ENCODE results near the gene DHX30.

The DHX30 gene

GRCh38 chr3:47871389-47871788 lies 68.5 kb downstream of the DHX30 start:
- TF ChIP-seq CTCF (IDR thresholded peaks at IDR 0.05; ENCODE audit: insufficient read depth, low read length, missing control alignments) = no peak
- ChIA-PET CTCF (interaction anchor here (1.0 kb wide), 1 partner anchor 287 kb away, joined by 4 read pairs; no protein-coding TSS in a partner anchor), POLR2A (no interaction called here)
- no peak overlapping the region for H3K4me3 ChIP-seq (ENCODE audit: low read depth, low read length)
- DNase-seq (ENCODE audit: low read depth, low spot score) = no peak

GRCh38 chr3:47872916-47873315 lies 70.0 kb downstream of the DHX30 start:
- DNase-seq (ENCODE audit: low read depth, low spot score) = no peak
- POLR2A ChIA-PET = no interaction called here
- TF ChIP-seq CTCF (IDR thresholded peaks at IDR 0.05; ENCODE audit: insufficient read depth, low read length, missing control alignments) = no peak
- CTCF ChIA-PET = interaction anchor here (1.0 to 2.4 kb wide), 7 partner anchors 10 to 286 kb away, joined by 3 to 10 read pairs (median 5); no protein-coding TSS in a partner anchor
- H3K4me3 ChIP-seq (ENCODE audit: low read depth, low read length) = no peak overlapping the region

- POLR2A ChIA-PET = no interaction called here
- CTCF ChIA-PET = interaction anchor here (1.0 to 2.9 kb wide), 6 partner anchors 9 to 284 kb away, joined by 3 to 10 read pairs (median 5); no protein-coding TSS in a partner anchor
- TF ChIP-seq CTCF (IDR thresholded peaks at IDR 0.05; ENCODE audit: insufficient read depth, low read length, missing control alignments) = no peak
- H3K4me3 ChIP-seq (ENCODE audit: low read depth, low read length) = no peak overlapping the region
- no peak for DNase-seq (ENCODE audit: low read depth, low spot score)
Measured at GRCh38 chr3:47874438-47874837, 71.5 kb downstream of the DHX30 start.

- no peak for TF ChIP-seq CTCF (IDR thresholded peaks at IDR 0.05; ENCODE audit: insufficient read depth, low read length, missing control alignments)
- no peak overlapping the region for H3K4me3 ChIP-seq (ENCODE audit: low read depth, low read length)
- ChIA-PET POLR2A (no interaction called here), CTCF (interaction anchor here (0.9 to 2.9 kb wide), 4 partner anchors 10 to 283 kb away, joined by 4 to 9 read pairs (median 6); no protein-coding TSS in a partner anchor)
- no peak for DNase-seq (ENCODE audit: low read depth, low spot score)
Measured at GRCh38 chr3:47874913-47875312, 72.0 kb downstream of the DHX30 start.

- no peak overlapping the region for H3K4me3 ChIP-seq (ENCODE audit: low read depth, low read length)
- CTCF ChIA-PET = interaction anchor here (1.1 to 2.9 kb wide), 6 partner anchors 10 to 280 kb away, joined by 3 to 9 read pairs (median 4); no protein-coding TSS in a partner anchor
- no peak for DNase-seq (ENCODE audit: low read depth, low spot score)
- TF ChIP-seq CTCF (IDR thresholded peaks at IDR 0.05; ENCODE audit: insufficient read depth, low read length, missing control alignments) = no peak
- POLR2A ChIA-PET = no interaction called here
Measured at GRCh38 chr3:47877290-47877689, 74.4 kb downstream of the DHX30 start.

GRCh38 chr3:47877719-47878118 lies 74.8 kb downstream of the DHX30 start:
- POLR2A ChIA-PET = no interaction called here
- TF ChIP-seq CTCF (IDR thresholded peaks at IDR 0.05; ENCODE audit: insufficient read depth, low read length, missing control alignments) = no peak
- H3K4me3 ChIP-seq (ENCODE audit: low read depth, low read length) = no peak overlapping the region
- CTCF ChIA-PET = interaction anchor here (1.1 to 2.9 kb wide), 4 partner anchors 13 to 280 kb away, joined by 3 to 9 read pairs (median 4); no protein-coding TSS in a partner anchor
- no peak for DNase-seq (ENCODE audit: low read depth, low spot score)
